DOHH2 (cell line): ENCODE data around the gene DLGAP1.

Experiments used
- H3F3A ChIP-seq: fragments of 200-600 bp; sonication (generic), shearing (Covaris generic); 2 replicates; pipeline ENCODE4 v1.6.0; 2016; ENCODE audit warnings: antibody characterized with exemption, mild to moderate bottlenecking; ENCODE audit not compliant: control insufficient read depth, insufficient read depth
- H3K27ac ChIP-seq: fragments of 200-600 bp; sonication (generic); 2 replicates; pipeline ENCODE4 v1.5.1; 2014; ENCODE audit warnings: low read depth, mild to moderate bottlenecking, low read length, moderate library complexity
- H3K27me3 ChIP-seq: fragments of 200-600 bp; sonication (generic); 2 replicates; pipeline ENCODE4 v1.6.1; 2014; ENCODE audit warnings: mild to moderate bottlenecking, low read length, mixed read lengths; ENCODE audit not compliant: control insufficient read depth
- H3K36me3 ChIP-seq: fragments of 200-600 bp; sonication (generic); 2 replicates; pipeline ENCODE4 v1.6.1; 2014; ENCODE audit warnings: mild to moderate bottlenecking, low read length, moderate library complexity, mixed read lengths; ENCODE audit not compliant: control insufficient read depth
- H3K4me1 ChIP-seq: fragments of 200-600 bp; sonication (generic); 2 replicates; pipeline ENCODE4 v1.6.1; 2014; ENCODE audit warnings: mild to moderate bottlenecking, low read length, mixed read lengths; ENCODE audit not compliant: control insufficient read depth
- H3K4me2 ChIP-seq: fragments of 200-600 bp; sonication (generic); 2 replicates; pipeline ENCODE4 v1.6.0; 2014; ENCODE audit warnings: mild to moderate bottlenecking, low read length, moderate library complexity
- H3K4me3 ChIP-seq: fragments of 200-600 bp; sonication (generic); 2 replicates; pipeline ENCODE4 v1.5.1; 2014; ENCODE audit warnings: mild to moderate bottlenecking, low read length, mixed read lengths
- H3K79me2 ChIP-seq: fragments of 200-600 bp; sonication (generic); 2 replicates; pipeline ENCODE4 v1.6.1; 2014; ENCODE audit warnings: mild to moderate bottlenecking, low read length, mixed read lengths; ENCODE audit not compliant: control insufficient read depth
- H3K9me2 ChIP-seq: fragments of 200-600 bp; sonication (generic); replicated peaks from 2 replicates; pipeline ENCODE4 v1.6.1; 2014; ENCODE audit warnings: mild to moderate bottlenecking, low read length, mixed read lengths; ENCODE audit not compliant: control insufficient read depth
- H3K9me3 ChIP-seq: fragments of 200-600 bp; sonication (generic); 2 replicates; pipeline ENCODE4 v1.6.1; 2014; ENCODE audit warnings: antibody characterized with exemption, low read length, mixed read lengths; ENCODE audit not compliant: control insufficient read depth, insufficient read depth
- H4K20me1 ChIP-seq: fragments of 200-600 bp; sonication (generic); 2 replicates; pipeline ENCODE4 v1.6.0; 2014; ENCODE audit warnings: low read depth, mild to moderate bottlenecking, antibody characterized with exemption, low read length, moderate library complexity; ENCODE audit not compliant: control insufficient read depth, insufficient read depth
- CTCF ChIP-seq: fragments of 200-600 bp; sonication (generic); IDR thresholded peaks from one replicate; pipeline ENCODE4 v1.5.1; 2014; ENCODE audit warnings: antibody characterized with exemption, mild to moderate bottlenecking, low read depth, low read length; ENCODE audit not compliant: poor library complexity, severe bottlenecking
- EZH2phosphoT487 ChIP-seq: fragments of 200-600 bp; sonication (generic); IDR thresholded peaks from 2 replicates; pipeline ENCODE4 v1.6.1; 2017; ENCODE audit warnings: borderline replicate concordance, mild to moderate bottlenecking, antibody characterized with exemption, low read length, moderate library complexity, mixed read lengths

DLGAP1 gene

GRCh38 chr18:3721771-3722648 lies 733.1 kb downstream of the DLGAP1 start:
- Histone ChIP-seq H3K79me2 (no peaks in the 10 kb centered on the region), H3K27me3 (peaks cover 15% of the 10 kb centered on the region), H3K4me3 (no peak overlapping the region), H4K20me1 (no peaks in the 10 kb centered on the region), H3K4me1 (no peaks in the 10 kb centered on the region), H3K9me2 (no peaks in the 10 kb centered on the region), H3F3A (no peaks in the 10 kb centered on the region), H3K36me3 (no peaks in the 10 kb centered on the region), H3K4me2 (no peak overlapping the region), H3K9me3 (no peaks in the 10 kb centered on the region), H3K27ac (no peak overlapping the region)
- TF ChIP-seq EZH2phosphoT487 (no peak), CTCF (no peak)

GRCh38 chr18:3720818-3721545 lies 734.1 kb downstream of the DLGAP1 start:
- Histone ChIP-seq H3F3A (no peaks in the 10 kb centered on the region), H3K27me3 (peaks cover 15% of the 10 kb centered on the region), H3K9me2 (no peaks in the 10 kb centered on the region), H3K36me3 (no peaks in the 10 kb centered on the region), H3K79me2 (no peaks in the 10 kb centered on the region), H3K9me3 (no peaks in the 10 kb centered on the region), H3K4me1 (no peaks in the 10 kb centered on the region), H3K4me2 (no peak overlapping the region), H4K20me1 (no peaks in the 10 kb centered on the region), H3K4me3 (no peak overlapping the region), H3K27ac (no peak overlapping the region)
- TF ChIP-seq CTCF (no peak), EZH2phosphoT487 (no peak)

GRCh38 chr18:3720159-3720558 lies 734.9 kb downstream of the DLGAP1 start:
- no peaks in the 10 kb centered on the region for H4K20me1 ChIP-seq
- no peak overlapping the region for H3K4me3 ChIP-seq

More at GRCh38 chr18:3720159-3720558, 734.9 kb downstream of the DLGAP1 start:
- no peak overlapping the region for H3K27ac ChIP-seq
- peaks cover 15% of the 10 kb centered on the region for H3K27me3 ChIP-seq
- H3K4me1 ChIP-seq: no peaks in the 10 kb centered on the region
- no peaks in the 10 kb centered on the region for H3F3A ChIP-seq
- no peaks in the 10 kb centered on the region for H3K36me3 ChIP-seq
- H3K9me3 ChIP-seq: no peaks in the 10 kb centered on the region
- TF ChIP-seq CTCF (no peak), EZH2phosphoT487 (no peak)
- H3K79me2 ChIP-seq: no peaks in the 10 kb centered on the region
- no peaks in the 10 kb centered on the region for H3K9me2 ChIP-seq
- H3K4me2 ChIP-seq: no peak overlapping the region
